GM12878 (cell line): ENCODE results near the gene NEXN. TPM values are rescaled to one million over a fixed set of nuclear protein-coding genes. Genes with fewer than 3 reads are reported as not detected.

Experiments
- ATAC-seq: fragments of 200-7000 bp; cut with Tn5 transposase; 3 replicates; pipeline ENCODE4 v1.9.1; 2020; ENCODE audit warnings: mild to moderate bottlenecking, moderate library complexity
- BruUV-seq: library from RNA; stranded (reverse); fragments of 400-500 nt; replicated peaks from 2 replicates; lab custom pipeline; 2021; lab: Mats Ljungman, UMichigan
- CTCF ChIA-PET: fragments of 300-600 bp; sonication (Branson Sonifier 250); formaldehyde crosslinking; extraction: SDS; loops from one replicate; lab custom pipeline; 2021; ENCODE audit warnings: inconsistent platforms; lab: Yijun Ruan, JAX
- POLR2A ChIA-PET: fragments of 350-600 bp; formaldehyde crosslinking; extraction: SDS; loops from one replicate; lab custom pipeline; 2021; ENCODE audit warnings: inconsistent platforms; lab: Charles Lee
- RAD21 ChIA-PET: fragments of 300-600 bp; sonication (Branson Sonifier 250); formaldehyde crosslinking; loops from one replicate; lab custom pipeline; 2023; ENCODE audit warnings: antibody characterized with exemption; ENCODE audit not compliant: unreplicated experiment; lab: Charles Lee
- SMC1A ChIA-PET: fragments of 300-600 bp; sonication (Branson Sonifier 250); formaldehyde crosslinking; loops from one replicate; lab custom pipeline; 2023; ENCODE audit not compliant: unreplicated experiment, uncharacterized antibody; lab: Charles Lee
- DNase-seq: peaks from one replicate; pipeline ENCODE4 v3.0.0-alpha.2; 2011; ENCODE audit warnings: low read depth, low spot score
- FAIRE-seq: peaks from 3 replicates; lab custom pipeline; 2011; peaks lifted over from hg19 to GRCh38; lab: Jason Lieb, UNC
- H2AFZ ChIP-seq: 2 replicates; pipeline ENCODE4 v1.6.0; 2011; ENCODE audit warnings: low read depth, low read length, control low read depth; ENCODE audit not compliant: control insufficient read depth
- H3K27ac ChIP-seq: 2 replicates; pipeline ENCODE4 v1.5.1; 2011; ENCODE audit warnings: control low read depth; ENCODE audit not compliant: control insufficient read depth, insufficient read depth
- H3K27me3 ChIP-seq, 2 experiments: replicated peaks in 1 of 2; 2 replicates each; pipeline versions ENCODE4 v1.6.0 to v1.6.1; 2011; ENCODE audit warnings: low read length in 1 of 2; ENCODE audit not compliant: control insufficient read depth in 2 of 2, insufficient read depth in 2 of 2
- H3K36me3 ChIP-seq, 2 experiments: 2 replicates each; pipeline ENCODE4 v1.5.1; 2011; ENCODE audit warnings: low read length in 1 of 2; ENCODE audit not compliant: control insufficient read depth in 2 of 2, insufficient read depth in 2 of 2
- H3K4me1 ChIP-seq: 2 replicates; pipeline ENCODE4 v1.6.1; 2011; ENCODE audit warnings: mild to moderate bottlenecking, low read length, moderate library complexity, mixed read lengths; ENCODE audit not compliant: control insufficient read depth, insufficient read depth
- H3K4me2 ChIP-seq: 2 replicates; pipeline ENCODE4 v1.6.0; 2011; ENCODE audit warnings: control low read depth; ENCODE audit not compliant: control insufficient read depth, insufficient read depth
- H3K4me3 ChIP-seq: fragments of 200-600 bp; sonication (generic); 2 replicates; pipeline ENCODE4 v1.5.1; 2016
- H3K79me2 ChIP-seq: 2 replicates; pipeline ENCODE4 v1.6.0; 2011; ENCODE audit warnings: low read length; ENCODE audit not compliant: control insufficient read depth, insufficient read depth
- H3K9ac ChIP-seq: 2 replicates; pipeline ENCODE4 v1.8.0; 2011; ENCODE audit warnings: low read length, control low read depth, mixed read lengths; ENCODE audit not compliant: control insufficient read depth, insufficient read depth
- H3K9me3 ChIP-seq: replicated peaks from 3 replicates; pipeline ENCODE4 v1.5.1; 2011; ENCODE audit warnings: mild to moderate bottlenecking, low read length; ENCODE audit not compliant: control insufficient read depth, insufficient read depth
- H4K20me1 ChIP-seq: 2 replicates; pipeline ENCODE4 v1.6.0; 2011; ENCODE audit not compliant: control insufficient read depth, insufficient read depth
- ASH2L ChIP-seq: fragments of 300-600, 200-600 bp; sonication (generic); IDR thresholded peaks from 2 replicates; pipeline ENCODE4 v1.6.1; 2017; ENCODE audit warnings: low read depth, mild to moderate bottlenecking, borderline replicate concordance
- BCL11A ChIP-seq: IDR thresholded peaks from 2 replicates; pipeline ENCODE4 v1.6.1; 2011; ENCODE audit warnings: low read depth, low read length
- NR2C1 ChIP-seq: fragments of 450-650 bp; IDR thresholded peaks from 2 replicates; pipeline ENCODE4 v1.6.1; 2017; ENCODE audit warnings: antibody characterized with exemption, mild to moderate bottlenecking, moderate library complexity
- RUNX3 ChIP-seq: IDR thresholded peaks from 2 replicates; pipeline ENCODE4 v1.6.1; 2012; ENCODE audit warnings: low read length, inconsistent platforms
- SMAD5 ChIP-seq: IDR thresholded peaks from 2 replicates; pipeline ENCODE4 v1.6.1; 2016; ENCODE audit warnings: antibody characterized with exemption, low read depth
- SMC3 ChIP-seq: IDR thresholded peaks from 2 replicates; pipeline ENCODE4 v1.6.1; 2011; ENCODE audit warnings: low read length, improper control_type of control experiment, borderline replicate concordance
- YBX1 ChIP-seq: fragments of 450-650 bp; IDR thresholded peaks from 2 replicates; pipeline ENCODE4 v1.6.1; 2016; ENCODE audit warnings: antibody characterized with exemption
- ZBTB40 ChIP-seq: fragments of 450-650 bp; IDR thresholded peaks from 2 replicates; pipeline ENCODE4 v1.6.1; 2016; ENCODE audit warnings: mild to moderate bottlenecking, moderate library complexity, borderline replicate concordance
- ZZZ3 ChIP-seq: IDR thresholded peaks from 2 replicates; pipeline ENCODE4 v1.6.1; 2011; ENCODE audit warnings: low read depth; ENCODE audit not compliant: control insufficient read depth, insufficient read length
- WGBS: methylation state at CpG from one replicate; pipeline ENCODE4 v1.1.6; 2016; ENCODE audit warnings: low lambda C conversion rate; ENCODE audit not compliant: insufficient replicate concordance, insufficient coverage; ENCODE audit errors: missing lambda C conversion rate; 5-methylcytosine and 5-hydroxymethylcytosine counted together
- in situ Hi-C: fragments of 300-500 bp; cut with MboI; formaldehyde crosslinking; loops from 9 replicates; pipeline ENCODE4 v1.14.3; 2018; ENCODE audit warnings: mixed read lengths
- intact Hi-C: fragments of 100-400 bp; cut with micrococcal nuclease; formaldehyde crosslinking; loops from one replicate; pipeline ENCODE4 v1.14.2; 2022; ENCODE audit not compliant: unreplicated experiment
- polyA plus RNA-seq, 11 experiments: library from polyadenylated mRNA; depleted of rRNA in 4 of 11; unstranded in 6 of 11; stranded (reverse) in 5 of 11; fragments of >200 nt; fragmentation: Nextera tagmentation in 4 of 11; fragmentation: Illumina TruSeq in 1 of 11; extraction: Ambion mirVana in 4 of 11; extraction: Trizol in 1 of 11; gene quantifications; 1 replicate in 1 of 11; 2 replicates in 10 of 11; pipeline versions ENCODE4 v1.2.1 to v1.2.3, GENCODE V29; 2011 to 2016; ENCODE audit warnings: inconsistent platforms in 2 of 11, missing spikeins in 2 of 11, low read depth in 1 of 11
- total RNA-seq, 4 experiments: library from RNA; depleted of rRNA in 3 of 4; stranded (reverse); fragments of >200 nt in 3 of 4; fragmentation: Illumina TruSeq in 1 of 4; extraction: Trizol in 1 of 4; gene quantifications; 2 replicates each; pipeline versions ENCODE4 v1.2.1 to v1.2.3, GENCODE V29; 2013 to 2021
- TF ChIP-seq, protein P1 (sequence below): fragments of 450-650 bp; IDR thresholded peaks from 2 replicates; pipeline ENCODE4 v1.6.1; 2017; ENCODE audit warnings: antibody characterized with exemption, mild to moderate bottlenecking, moderate library complexity
- TF ChIP-seq, protein P2 (sequence below): fragments of 450-650 bp; IDR thresholded peaks from 2 replicates; pipeline ENCODE4 v1.6.1; 2017; ENCODE audit warnings: low read depth, mild to moderate bottlenecking, moderate library complexity
- TF ChIP-seq, protein P3 (sequence below): fragments of 450-650 bp; IDR thresholded peaks from 2 replicates; pipeline ENCODE4 v1.6.1; 2016; ENCODE audit warnings: mild to moderate bottlenecking

NEXN gene
- total and polyA plus RNA-seq, 10 of the 15 experiments (the other 5 are each of a cell fraction or from before 2014, with no cell fraction given), result 2.5 to 46.6 (median 15.4) TPM

DNA sequence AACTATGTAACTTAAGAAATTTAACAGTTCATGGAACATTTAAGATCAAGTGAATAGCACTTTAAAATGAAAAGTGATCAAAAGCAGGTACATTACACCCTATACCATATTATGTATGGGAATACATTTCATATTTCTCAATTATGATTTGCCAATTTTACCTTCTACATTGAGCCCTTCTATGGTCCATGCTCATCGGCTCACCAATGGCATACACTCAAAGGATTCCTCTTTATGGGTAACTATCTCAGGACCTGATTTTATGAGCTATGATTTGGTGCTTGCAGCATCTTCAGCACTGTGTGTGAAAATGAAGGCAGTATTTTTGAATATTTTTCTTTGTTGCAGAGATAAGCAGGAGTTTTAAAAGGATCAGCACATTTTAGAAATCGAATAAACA lies 56.9 kb downstream of the NEXN start:
- in situ Hi-C loops (no loop called here), intact Hi-C loops (loop anchor here (5.0 kb wide), 1 partner anchor 167 kb away; no protein-coding TSS in a partner anchor)
- ChIA-PET RAD21 (no interaction called here), POLR2A (no interaction called here), SMC1A (interaction anchor here (0.6 to 0.7 kb wide), 2 partner anchors 11 to 23 kb away, joined by 3 read pairs; no protein-coding TSS in a partner anchor), CTCF (no interaction called here)
- WGBS, result 98% methylated on average over 2 of the region's 2 CpGs
- no TSS peak for BruUV-seq
- Histone ChIP-seq H3K36me3 (peaks cover 0 to 43% of the 10 kb centered on the region in 2 experiments; a peak in 3 of 4 replicates), H3K27ac (no peak overlapping the region), H3K79me2 (peaks cover 6% of the 10 kb centered on the region), H3K4me2 (no peak overlapping the region), H2AFZ (no peak overlapping the region), H3K27me3 (no peaks in the 10 kb centered on the region), H3K9me3 (no peaks in the 10 kb centered on the region), H3K4me3 (no peak overlapping the region), H3K9ac (no peak overlapping the region), H4K20me1 (no peaks in the 10 kb centered on the region), H3K4me1 (peaks cover 2% of the 10 kb centered on the region; the same call in 1 of the 2 replicates)
- DNase-seq, result no peak
- no peak for ATAC-seq
- no peak for FAIRE-seq
- no peak for TF ChIP-seq BCL11A
- TF ChIP-seq SMAD5, result no peak
- no peak for TF ChIP-seq NR2C1
- TF ChIP-seq, protein P1, sequence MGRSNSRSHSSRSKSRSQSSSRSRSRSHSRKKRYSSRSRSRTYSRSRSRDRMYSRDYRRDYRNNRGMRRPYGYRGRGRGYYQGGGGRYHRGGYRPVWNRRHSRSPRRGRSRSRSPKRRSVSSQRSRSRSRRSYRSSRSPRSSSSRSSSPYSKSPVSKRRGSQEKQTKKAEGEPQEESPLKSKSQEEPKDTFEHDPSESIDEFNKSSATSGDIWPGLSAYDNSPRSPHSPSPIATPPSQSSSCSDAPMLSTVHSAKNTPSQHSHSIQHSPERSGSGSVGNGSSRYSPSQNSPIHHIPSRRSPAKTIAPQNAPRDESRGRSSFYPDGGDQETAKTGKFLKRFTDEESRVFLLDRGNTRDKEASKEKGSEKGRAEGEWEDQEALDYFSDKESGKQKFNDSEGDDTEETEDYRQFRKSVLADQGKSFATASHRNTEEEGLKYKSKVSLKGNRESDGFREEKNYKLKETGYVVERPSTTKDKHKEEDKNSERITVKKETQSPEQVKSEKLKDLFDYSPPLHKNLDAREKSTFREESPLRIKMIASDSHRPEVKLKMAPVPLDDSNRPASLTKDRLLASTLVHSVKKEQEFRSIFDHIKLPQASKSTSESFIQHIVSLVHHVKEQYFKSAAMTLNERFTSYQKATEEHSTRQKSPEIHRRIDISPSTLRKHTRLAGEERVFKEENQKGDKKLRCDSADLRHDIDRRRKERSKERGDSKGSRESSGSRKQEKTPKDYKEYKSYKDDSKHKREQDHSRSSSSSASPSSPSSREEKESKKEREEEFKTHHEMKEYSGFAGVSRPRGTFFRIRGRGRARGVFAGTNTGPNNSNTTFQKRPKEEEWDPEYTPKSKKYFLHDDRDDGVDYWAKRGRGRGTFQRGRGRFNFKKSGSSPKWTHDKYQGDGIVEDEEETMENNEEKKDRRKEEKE, result no peak
- TF ChIP-seq ZBTB40, result no peak
- TF ChIP-seq, protein P2, sequence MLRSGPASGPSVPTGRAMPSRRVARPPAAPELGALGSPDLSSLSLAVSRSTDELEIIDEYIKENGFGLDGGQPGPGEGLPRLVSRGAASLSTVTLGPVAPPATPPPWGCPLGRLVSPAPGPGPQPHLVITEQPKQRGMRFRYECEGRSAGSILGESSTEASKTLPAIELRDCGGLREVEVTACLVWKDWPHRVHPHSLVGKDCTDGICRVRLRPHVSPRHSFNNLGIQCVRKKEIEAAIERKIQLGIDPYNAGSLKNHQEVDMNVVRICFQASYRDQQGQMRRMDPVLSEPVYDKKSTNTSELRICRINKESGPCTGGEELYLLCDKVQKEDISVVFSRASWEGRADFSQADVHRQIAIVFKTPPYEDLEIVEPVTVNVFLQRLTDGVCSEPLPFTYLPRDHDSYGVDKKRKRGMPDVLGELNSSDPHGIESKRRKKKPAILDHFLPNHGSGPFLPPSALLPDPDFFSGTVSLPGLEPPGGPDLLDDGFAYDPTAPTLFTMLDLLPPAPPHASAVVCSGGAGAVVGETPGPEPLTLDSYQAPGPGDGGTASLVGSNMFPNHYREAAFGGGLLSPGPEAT, result no peak
- TF ChIP-seq, protein P3, sequence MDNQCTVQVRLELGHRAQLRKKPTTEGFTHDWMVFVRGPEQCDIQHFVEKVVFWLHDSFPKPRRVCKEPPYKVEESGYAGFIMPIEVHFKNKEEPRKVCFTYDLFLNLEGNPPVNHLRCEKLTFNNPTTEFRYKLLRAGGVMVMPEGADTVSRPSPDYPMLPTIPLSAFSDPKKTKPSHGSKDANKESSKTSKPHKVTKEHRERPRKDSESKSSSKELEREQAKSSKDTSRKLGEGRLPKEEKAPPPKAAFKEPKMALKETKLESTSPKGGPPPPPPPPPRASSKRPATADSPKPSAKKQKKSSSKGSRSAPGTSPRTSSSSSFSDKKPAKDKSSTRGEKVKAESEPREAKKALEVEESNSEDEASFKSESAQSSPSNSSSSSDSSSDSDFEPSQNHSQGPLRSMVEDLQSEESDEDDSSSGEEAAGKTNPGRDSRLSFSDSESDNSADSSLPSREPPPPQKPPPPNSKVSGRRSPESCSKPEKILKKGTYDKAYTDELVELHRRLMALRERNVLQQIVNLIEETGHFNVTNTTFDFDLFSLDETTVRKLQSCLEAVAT, result no peak
- no peak for TF ChIP-seq ZZZ3
- TF ChIP-seq SMC3, result no peak
- no peak for TF ChIP-seq RUNX3
- no peak for TF ChIP-seq ASH2L
- no peak for TF ChIP-seq YBX1
